Measurements from ENCODE around the gene HNRNPAB. TPM values are rescaled to one million over a fixed set of nuclear protein-coding genes. Genes with fewer than 3 reads are reported as not detected.

Gene HNRNPAB
- total RNA-seq, 1 experiment from 2014 or later: 547 TPM

DNA sequence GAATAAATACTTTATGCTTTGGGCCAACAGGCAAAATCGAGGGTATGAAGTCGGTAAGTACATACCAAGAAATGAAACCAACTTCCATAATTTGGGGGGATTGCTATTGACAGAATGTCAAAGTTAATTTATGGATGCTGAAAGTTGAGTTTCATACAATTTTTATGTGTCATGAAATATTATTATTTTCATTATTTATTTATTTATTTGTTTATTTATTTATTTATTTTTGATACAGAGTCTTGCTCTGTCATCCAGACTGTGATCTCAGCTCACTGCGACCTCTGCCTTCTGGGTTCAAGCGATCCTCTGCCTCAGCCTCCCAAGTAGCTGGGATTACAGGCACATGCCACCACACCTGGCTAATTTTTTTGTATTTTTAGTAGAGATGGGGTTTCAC lies 12.7 kb upstream of the HNRNPAB start:
- H2BK15ac ChIP-seq (ENCODE audit: low read depth, low read length): no peak overlapping the region
- H4K5ac ChIP-seq (ENCODE audit: insufficient read length, low read depth, low read length): no peak overlapping the region
- H2BK120ac ChIP-seq (ENCODE audit: low read depth, low read length, poor library complexity, severe bottlenecking): no peak overlapping the region
- no peaks in the 10 kb centered on the region for H3K4me1 ChIP-seq (ENCODE audit: insufficient read depth, low read length)
- H3K23me2 ChIP-seq (ENCODE audit: insufficient read length, low read depth, low read length, poor library complexity, severe bottlenecking): no peaks in the 10 kb centered on the region
- no peak overlapping the region for H4K8ac ChIP-seq (replicated peaks; ENCODE audit: insufficient read length, low read depth, low read length)
- no peak overlapping the region for H3K27ac ChIP-seq (ENCODE audit: insufficient read length, low read depth, low read length)
- no peak overlapping the region for H4K91ac ChIP-seq (ENCODE audit: insufficient read length, low read depth, low read length)
- H3K23ac ChIP-seq (ENCODE audit: insufficient read length, low read depth, low read length): no peak overlapping the region
- no peak overlapping the region for H3K18ac ChIP-seq (ENCODE audit: insufficient read length, low read depth, low read length)
- H3T11ph ChIP-seq (ENCODE audit: low read length): no peak overlapping the region
- Mint-ChIP-seq H3K4me1 (peaks cover 21% of the 10 kb centered on the region in 2 experiments), H3K4me3 (no peak overlapping the region), H3K27ac (no peak overlapping the region), H3K27me3 (ENCODE audit: low read depth) (peaks cover 11% of the 10 kb centered on the region), H3K9me3 (peaks cover 21 to 24% of the 10 kb centered on the region in 2 experiments), H3K36me3 (ENCODE audit: insufficient read depth in 1 of 3, low read depth in 3 of 3) (peaks cover 6 to 20% (median 7%) of the 10 kb centered on the region in 3 experiments)
- no peak overlapping the region for H2AFZ ChIP-seq (ENCODE audit: low read length)
- H3K56ac ChIP-seq (ENCODE audit: insufficient read length, low read depth, low read length): no peak overlapping the region
- H3K9ac ChIP-seq (ENCODE audit: extremely low read depth, insufficient read length, low read length): no peak overlapping the region
- H2BK5ac ChIP-seq (ENCODE audit: insufficient read length, low read length): no peak overlapping the region
- no peaks in the 10 kb centered on the region for H3K9me3 ChIP-seq (ENCODE audit: control insufficient read depth, low read depth, low read length)
- H2BK20ac ChIP-seq (ENCODE audit: low read depth, low read length, poor library complexity, severe bottlenecking): no peak overlapping the region
- no CpG with 5 or more reads among the region's 4 CpGs for WGBS (ENCODE audit: extremely low coverage, insufficient read length, low lambda C conversion rate)
- H3K79me2 ChIP-seq (ENCODE audit: insufficient read depth, low read length): no peaks in the 10 kb centered on the region
- no peaks in the 10 kb centered on the region for H3K79me1 ChIP-seq (ENCODE audit: insufficient read depth, low read depth, low read length, poor library complexity, severe bottlenecking)
- H2AK5ac ChIP-seq (ENCODE audit: insufficient read length, low read length): no peak overlapping the region
- TF ChIP-seq, protein P1, sequence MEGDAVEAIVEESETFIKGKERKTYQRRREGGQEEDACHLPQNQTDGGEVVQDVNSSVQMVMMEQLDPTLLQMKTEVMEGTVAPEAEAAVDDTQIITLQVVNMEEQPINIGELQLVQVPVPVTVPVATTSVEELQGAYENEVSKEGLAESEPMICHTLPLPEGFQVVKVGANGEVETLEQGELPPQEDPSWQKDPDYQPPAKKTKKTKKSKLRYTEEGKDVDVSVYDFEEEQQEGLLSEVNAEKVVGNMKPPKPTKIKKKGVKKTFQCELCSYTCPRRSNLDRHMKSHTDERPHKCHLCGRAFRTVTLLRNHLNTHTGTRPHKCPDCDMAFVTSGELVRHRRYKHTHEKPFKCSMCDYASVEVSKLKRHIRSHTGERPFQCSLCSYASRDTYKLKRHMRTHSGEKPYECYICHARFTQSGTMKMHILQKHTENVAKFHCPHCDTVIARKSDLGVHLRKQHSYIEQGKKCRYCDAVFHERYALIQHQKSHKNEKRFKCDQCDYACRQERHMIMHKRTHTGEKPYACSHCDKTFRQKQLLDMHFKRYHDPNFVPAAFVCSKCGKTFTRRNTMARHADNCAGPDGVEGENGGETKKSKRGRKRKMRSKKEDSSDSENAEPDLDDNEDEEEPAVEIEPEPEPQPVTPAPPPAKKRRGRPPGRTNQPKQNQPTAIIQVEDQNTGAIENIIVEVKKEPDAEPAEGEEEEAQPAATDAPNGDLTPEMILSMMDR (conservative IDR thresholded peaks at IDR 0.05): no peak
- H4K20me1 ChIP-seq (ENCODE audit: control insufficient read depth, insufficient read depth, insufficient read length): no peaks in the 10 kb centered on the region
- no peak overlapping the region for H3K14ac ChIP-seq (ENCODE audit: insufficient read depth, low read length)
- H2BK12ac ChIP-seq (ENCODE audit: insufficient read length, low read depth, low read length): no peak overlapping the region
- no peak for DNase-seq
- no peaks in the 10 kb centered on the region for H3K27me3 ChIP-seq (ENCODE audit: insufficient read depth, low read length)
- H3K4me2 ChIP-seq (ENCODE audit: insufficient read depth, insufficient read length, low read length): no peak overlapping the region
- no peak overlapping the region for H3K4ac ChIP-seq (ENCODE audit: low read depth, low read length)
